HG03196 (cell line): Measurements from ENCODE around the gene RNF208.
A peak's percentile ranks its signal among the peaks of the same experiment; 100 is the strongest.
"Not testable (repeated sequence)": the region's sequence is repeated elsewhere in the genome, so short reads cannot be mapped to it uniquely, and the experiment has no call there.

ENCODE experiments used
- ATAC-seq: cut with Tn5 transposase; IDR thresholded peaks from one replicate; pipeline ENCODE4 v1.9.1; 2021; ENCODE audit not compliant: unreplicated experiment

The RNF208 gene

GRCh38 chr9:137240318-137240840 lies 18.3 kb upstream of the RNF208 start:
- ATAC-seq, result peak; percentile 21

GRCh38 chr9:137239541-137240200 lies 17.6 kb upstream of the RNF208 start:
- ATAC-seq, result not testable (repeated sequence)

GRCh38 chr9:137237759-137238726 lies 16.0 kb upstream of the RNF208 start:
- ATAC-seq, result no peak

- no peak for ATAC-seq
Measured at GRCh38 chr9:137236936-137237421, 14.9 kb upstream of the RNF208 start.

GRCh38 chr9:137236238-137236935 lies 14.3 kb upstream of the RNF208 start:
- no peak for ATAC-seq

- no peak for ATAC-seq
Measured at GRCh38 chr9:137235424-137236237, 13.6 kb upstream of the RNF208 start.

GRCh38 chr9:137234758-137235423 lies 12.9 kb upstream of the RNF208 start:
- ATAC-seq, result no peak

- no peak for ATAC-seq
Measured at GRCh38 chr9:137234055-137234697, 12.1 kb upstream of the RNF208 start.

- ATAC-seq, result no peak
Measured at GRCh38 chr9:137233143-137233980, 11.3 kb upstream of the RNF208 start.

- no peak for ATAC-seq
Measured at GRCh38 chr9:137232510-137232909, 10.5 kb upstream of the RNF208 start.

- ATAC-seq, result no peak
Measured at GRCh38 chr9:137232101-137232500, 10.1 kb upstream of the RNF208 start.

GRCh38 chr9:137231372-137232039 lies 9.5 kb upstream of the RNF208 start:
- ATAC-seq, result no peak

GRCh38 chr9:137230705-137231371 lies 8.8 kb upstream of the RNF208 start, which contains the start of gene SLC34A3:
Gene SLC34A3, plus strand, starts transcription at chr9:137230901. Its CDS starts 802 bp downstream, at chr9:137231703.
- no peak for ATAC-seq

GRCh38 chr9:137229903-137230704 lies 8.1 kb upstream of the RNF208 start:
- no peak for ATAC-seq

- no peak for ATAC-seq
Measured at GRCh38 chr9:137228968-137229896, 7.2 kb upstream of the RNF208 start.
